ENCODE measurements around the gene AKT3.

DNA sequence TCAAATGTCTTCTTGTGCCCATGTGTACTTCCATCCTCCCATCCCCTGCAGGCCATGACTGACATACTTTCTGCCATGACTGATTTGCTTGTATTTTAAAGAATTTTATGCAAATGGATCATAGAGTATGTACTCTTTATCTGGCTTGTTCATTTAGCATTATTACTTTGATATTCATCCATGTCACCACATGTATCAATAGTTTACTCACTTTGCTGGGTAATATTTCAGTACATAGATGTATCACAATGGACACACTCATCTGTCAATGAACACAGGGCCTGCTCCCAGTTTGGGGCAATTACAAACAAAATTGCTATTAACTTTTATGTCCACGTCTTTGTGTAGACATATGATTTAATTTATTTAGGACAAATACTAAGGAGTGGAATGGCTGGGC is 335.1 kb downstream of the AKT3 start:
- no peak for TF ChIP-seq CTCF (conservative IDR thresholded peaks at IDR 0.05)
- TF ChIP-seq EZH2 (IDR thresholded peaks at IDR 0.05; ENCODE audit: low read depth): no peak

Data from PC-9 (cell line).